ENCODE results near the gene FGF4.
"Not testable (repeated sequence)": the region's sequence is repeated elsewhere in the genome, so short reads cannot be mapped to it uniquely, and the experiment has no call there.

The FGF4 gene

GRCh38 chr11:69765498-69765995, 9.6 kb downstream of the FGF4 start:
- no peak for DNase-seq

GRCh38 chr11:69764918-69765317, 10.2 kb downstream of the FGF4 start:
- DNase-seq: not testable (repeated sequence)

GRCh38 chr11:69760319-69760718, 14.8 kb downstream of the FGF4 start:
- DNase-seq: peak; percentile 37

- DNase-seq: no peak
These were observed 22.3 kb downstream of the FGF4 start for GRCh38 chr11:69752890-69753289.

GRCh38 chr11:69750875-69751597, 24.1 kb downstream of the FGF4 start:
- no peak for DNase-seq

GRCh38 chr11:69750108-69750850, 24.9 kb downstream of the FGF4 start:
- DNase-seq: no peak

- no peak for DNase-seq
These were observed 26.5 kb downstream of the FGF4 start for GRCh38 chr11:69748637-69749036.

- DNase-seq: no peak
These were observed 28.1 kb downstream of the FGF4 start for GRCh38 chr11:69746752-69747742.

GRCh38 chr11:69746140-69746539, 29.0 kb downstream of the FGF4 start:
- DNase-seq: no peak

GRCh38 chr11:69745201-69745600, 29.9 kb downstream of the FGF4 start:
- no peak for DNase-seq

- DNase-seq: no peak
These were observed 30.7 kb downstream of the FGF4 start for GRCh38 chr11:69744435-69744834.

GRCh38 chr11:69734841-69735240, 40.3 kb downstream of the FGF4 start:
- DNase-seq: no peak

- no peak for DNase-seq
These were observed 40.8 kb downstream of the FGF4 start for GRCh38 chr11:69734367-69734766.

- no peak for DNase-seq
These were observed 42.2 kb downstream of the FGF4 start for GRCh38 chr11:69732910-69733309.

GRCh38 chr11:69731110-69731509, 44.0 kb downstream of the FGF4 start:
- no peak for DNase-seq

- DNase-seq: no peak
These were observed 44.6 kb downstream of the FGF4 start for GRCh38 chr11:69730500-69730899.

GRCh38 chr11:69729252-69729651, 45.9 kb downstream of the FGF4 start:
- no peak for DNase-seq

- DNase-seq: no peak
These were observed 47.9 kb downstream of the FGF4 start for GRCh38 chr11:69727266-69727665.

- no peak for DNase-seq
These were observed 48.7 kb downstream of the FGF4 start for GRCh38 chr11:69726481-69726880.

- DNase-seq: no peak
These were observed 49.1 kb downstream of the FGF4 start for GRCh38 chr11:69726019-69726418.

- DNase-seq: no peak
These were observed 53.4 kb downstream of the FGF4 start for GRCh38 chr11:69721745-69722144.

- no peak for DNase-seq
These were observed 54.0 kb downstream of the FGF4 start for GRCh38 chr11:69721106-69721505.
